HTERT RPE-1 (cell line): ENCODE results near the gene SSTR3.

ENCODE experiments used
- in situ Hi-C: fragments of 300-500 bp; cut with MboI; formaldehyde crosslinking; loops from 4 replicates; pipeline ENCODE4 v1.14.3; 2020; ENCODE audit warnings: low sequenced_read_pairs

SSTR3 gene

GRCh38 chr22:37169947-37170688 lies 42.2 kb downstream of the SSTR3 start:
- in situ Hi-C loops: no loop called here

GRCh38 chr22:37169406-37169805 lies 42.9 kb downstream of the SSTR3 start:
- in situ Hi-C loops: no loop called here

GRCh38 chr22:37167981-37168647 lies 44.2 kb downstream of the SSTR3 start:
- in situ Hi-C loops: no loop called here

GRCh38 chr22:37167176-37167980 lies 44.9 kb downstream of the SSTR3 start:
- in situ Hi-C loops: no loop called here

GRCh38 chr22:37166675-37167066 lies 45.6 kb downstream of the SSTR3 start:
- in situ Hi-C loops: no loop called here

- in situ Hi-C loops: no loop called here
Observed at GRCh38 chr22:37165940-37166674, 46.2 kb downstream of the SSTR3 start.

GRCh38 chr22:37165066-37165465 lies 47.2 kb downstream of the SSTR3 start:
- in situ Hi-C loops: no loop called here

- in situ Hi-C loops: no loop called here
Observed at GRCh38 chr22:37164505-37164887, 47.8 kb downstream of the SSTR3 start.

GRCh38 chr22:37163575-37164504 lies 48.4 kb downstream of the SSTR3 start:
- in situ Hi-C loops: no loop called here

GRCh38 chr22:37163096-37163489 lies 49.2 kb downstream of the SSTR3 start:
- in situ Hi-C loops: no loop called here

- in situ Hi-C loops: no loop called here
Observed at GRCh38 chr22:37162221-37163095, 49.8 kb downstream of the SSTR3 start.

- in situ Hi-C loops: no loop called here
Observed at GRCh38 chr22:37161443-37161842, 50.8 kb downstream of the SSTR3 start.

- in situ Hi-C loops: no loop called here
Observed at GRCh38 chr22:37160027-37160426, 52.2 kb downstream of the SSTR3 start.

GRCh38 chr22:37158963-37159290 lies 53.4 kb downstream of the SSTR3 start:
- in situ Hi-C loops: no loop called here

GRCh38 chr22:37157516-37158285 lies 54.6 kb downstream of the SSTR3 start:
- in situ Hi-C loops: no loop called here

GRCh38 chr22:37156686-37157435 lies 55.4 kb downstream of the SSTR3 start:
- in situ Hi-C loops: no loop called here

- in situ Hi-C loops: no loop called here
Observed at GRCh38 chr22:37155971-37156370, 56.3 kb downstream of the SSTR3 start.
